Measurements from ENCODE around the gene VAT1L.

Gene VAT1L

DNA sequence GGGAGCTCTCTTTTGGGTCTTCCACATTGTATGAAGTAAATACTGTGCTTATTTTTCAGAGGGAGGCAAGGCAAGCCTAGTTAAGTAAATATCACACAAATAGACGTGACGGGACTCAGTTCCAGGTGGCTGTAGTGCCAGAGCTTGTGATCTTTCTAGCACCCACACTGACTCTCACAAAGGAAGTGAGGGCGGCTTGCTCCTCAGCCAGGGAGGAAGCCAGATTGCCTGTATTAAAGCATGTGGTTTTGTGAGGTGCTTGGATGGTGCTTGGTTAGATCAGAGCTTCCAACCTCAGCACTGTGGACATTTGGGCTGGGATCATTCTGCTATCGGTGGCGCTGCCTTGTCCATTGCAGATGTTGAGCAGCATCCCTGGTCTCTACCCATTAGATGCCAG lies 80.1 kb downstream of the VAT1L start:
- Mint-ChIP-seq H3K27ac (no peak overlapping the region), H3K9me3 (no peaks in the 10 kb centered on the region), H3K36me3 (ENCODE audit: low read depth) (no peaks in the 10 kb centered on the region), H3K4me1 (peaks cover 20% of the 10 kb centered on the region), H3K27me3 (ENCODE audit: low read depth) (peaks cover 3% of the 10 kb centered on the region), H3K4me3 (no peak overlapping the region)
- TF ChIP-seq, protein P1, sequence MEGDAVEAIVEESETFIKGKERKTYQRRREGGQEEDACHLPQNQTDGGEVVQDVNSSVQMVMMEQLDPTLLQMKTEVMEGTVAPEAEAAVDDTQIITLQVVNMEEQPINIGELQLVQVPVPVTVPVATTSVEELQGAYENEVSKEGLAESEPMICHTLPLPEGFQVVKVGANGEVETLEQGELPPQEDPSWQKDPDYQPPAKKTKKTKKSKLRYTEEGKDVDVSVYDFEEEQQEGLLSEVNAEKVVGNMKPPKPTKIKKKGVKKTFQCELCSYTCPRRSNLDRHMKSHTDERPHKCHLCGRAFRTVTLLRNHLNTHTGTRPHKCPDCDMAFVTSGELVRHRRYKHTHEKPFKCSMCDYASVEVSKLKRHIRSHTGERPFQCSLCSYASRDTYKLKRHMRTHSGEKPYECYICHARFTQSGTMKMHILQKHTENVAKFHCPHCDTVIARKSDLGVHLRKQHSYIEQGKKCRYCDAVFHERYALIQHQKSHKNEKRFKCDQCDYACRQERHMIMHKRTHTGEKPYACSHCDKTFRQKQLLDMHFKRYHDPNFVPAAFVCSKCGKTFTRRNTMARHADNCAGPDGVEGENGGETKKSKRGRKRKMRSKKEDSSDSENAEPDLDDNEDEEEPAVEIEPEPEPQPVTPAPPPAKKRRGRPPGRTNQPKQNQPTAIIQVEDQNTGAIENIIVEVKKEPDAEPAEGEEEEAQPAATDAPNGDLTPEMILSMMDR (IDR thresholded peaks at IDR 0.05; ENCODE audit: unreplicated experiment in 3 of 3), result no peak

DNA sequence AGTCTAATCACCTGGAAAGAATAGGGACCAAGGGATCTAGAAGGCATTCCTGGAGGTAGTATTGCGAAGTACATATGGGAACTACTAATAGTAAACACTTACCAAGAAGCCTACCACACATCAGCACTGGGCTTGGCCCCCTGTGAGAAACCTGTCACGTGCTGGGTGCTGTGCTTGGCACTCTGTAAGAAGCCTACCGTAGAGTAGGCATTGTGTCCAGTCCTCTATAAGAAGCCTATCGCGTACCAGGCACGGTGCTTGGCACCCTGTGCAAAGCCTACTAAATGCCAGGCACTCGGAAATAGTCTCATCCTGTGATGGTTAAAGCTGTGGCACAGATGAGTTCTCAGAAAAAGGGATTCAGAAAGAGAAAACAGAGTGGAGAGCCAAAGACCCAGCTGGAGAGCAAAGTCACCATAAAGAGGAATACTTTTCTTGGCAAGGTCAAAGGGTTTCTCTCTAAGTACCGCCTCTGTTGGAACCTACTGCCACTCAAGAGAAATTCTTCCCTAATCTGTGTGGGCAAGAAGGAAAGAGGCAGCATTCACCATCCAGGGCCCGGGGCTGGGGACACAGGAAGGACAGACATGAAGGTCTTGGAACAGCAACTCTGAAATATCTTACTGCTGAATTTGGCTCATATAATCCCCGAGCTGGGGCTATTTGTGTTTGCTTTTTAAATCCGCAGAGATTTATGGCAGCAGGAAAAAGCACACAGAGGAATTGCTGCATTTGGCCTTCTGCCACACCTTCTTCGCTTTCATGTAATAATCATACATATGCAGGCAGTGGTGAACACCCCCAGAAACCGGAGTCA lies 81.8 kb downstream of the VAT1L start:
- H3K36me3 Mint-ChIP-seq (ENCODE audit: low read depth), result no peaks in the 10 kb centered on the region
- H3K9me3 Mint-ChIP-seq, result no peaks in the 10 kb centered on the region
- H3K4me3 Mint-ChIP-seq, result no peak overlapping the region
- peak overlapping the region; percentile 26 to 89 (median 80) for H3K27ac Mint-ChIP-seq
- peaks cover under 1% of the 10 kb centered on the region for H3K27me3 Mint-ChIP-seq (ENCODE audit: low read depth)
- TF ChIP-seq, protein P1 (IDR thresholded peaks at IDR 0.05; ENCODE audit: unreplicated experiment in 3 of 3), result no peak
- peaks cover 20% of the 10 kb centered on the region for H3K4me1 Mint-ChIP-seq

DNA sequence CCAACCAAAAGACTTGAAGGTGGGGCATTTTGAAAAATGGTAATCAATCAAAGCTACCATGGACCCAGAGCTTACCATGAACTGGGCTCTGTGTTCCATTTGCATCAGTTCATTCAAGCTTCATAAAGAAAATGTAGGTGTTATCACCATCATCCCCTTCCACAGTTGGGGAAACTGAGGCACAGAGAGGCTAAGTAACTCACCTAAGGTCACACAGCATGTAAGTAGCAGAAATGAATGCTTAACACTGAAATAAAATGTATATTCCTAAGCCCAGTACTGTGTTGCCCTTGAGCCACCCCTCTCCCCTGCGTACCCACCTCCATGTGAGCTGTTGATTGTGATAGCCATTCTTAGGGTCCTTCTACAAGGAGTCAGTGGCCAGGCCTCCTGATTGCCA lies 83.6 kb downstream of the VAT1L start:
- Mint-ChIP-seq H3K9me3 (no peaks in the 10 kb centered on the region), H3K4me1 (peaks cover 20% of the 10 kb centered on the region), H3K27ac (no peak overlapping the region), H3K4me3 (no peak overlapping the region), H3K36me3 (ENCODE audit: low read depth) (no peaks in the 10 kb centered on the region), H3K27me3 (ENCODE audit: low read depth) (peaks cover 7% of the 10 kb centered on the region)
- TF ChIP-seq, protein P1 (IDR thresholded peaks at IDR 0.05; ENCODE audit: unreplicated experiment in 3 of 3), result no peak

DNA sequence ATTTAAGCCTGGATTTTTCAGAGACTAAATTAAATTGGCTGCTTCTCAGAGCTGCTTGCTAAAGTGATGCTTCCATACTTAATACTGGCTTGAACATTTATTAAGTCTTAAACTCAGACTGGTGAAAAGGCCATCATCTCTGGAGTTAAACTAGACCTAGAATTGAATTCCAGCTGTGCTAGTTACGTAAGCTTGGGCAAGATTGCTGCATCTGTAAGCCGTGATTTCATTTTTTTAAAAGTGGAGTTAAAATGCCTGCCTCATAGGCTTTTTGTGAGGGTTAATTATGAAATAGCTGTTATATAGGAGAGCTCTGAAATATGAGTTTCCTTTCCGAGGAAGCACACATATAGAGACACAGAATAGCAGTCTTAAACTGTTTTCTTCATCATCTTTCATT lies 84.7 kb downstream of the VAT1L start:
- peaks cover 20% of the 10 kb centered on the region for H3K4me1 Mint-ChIP-seq
- peaks cover 7% of the 10 kb centered on the region for H3K27me3 Mint-ChIP-seq (ENCODE audit: low read depth)
- H3K4me3 Mint-ChIP-seq, result no peak overlapping the region
- TF ChIP-seq, protein P1 (IDR thresholded peaks at IDR 0.05; ENCODE audit: unreplicated experiment in 3 of 3), result no peak
- no peaks in the 10 kb centered on the region for H3K9me3 Mint-ChIP-seq
- no peak overlapping the region for H3K27ac Mint-ChIP-seq
- H3K36me3 Mint-ChIP-seq (ENCODE audit: low read depth), result no peaks in the 10 kb centered on the region

DNA sequence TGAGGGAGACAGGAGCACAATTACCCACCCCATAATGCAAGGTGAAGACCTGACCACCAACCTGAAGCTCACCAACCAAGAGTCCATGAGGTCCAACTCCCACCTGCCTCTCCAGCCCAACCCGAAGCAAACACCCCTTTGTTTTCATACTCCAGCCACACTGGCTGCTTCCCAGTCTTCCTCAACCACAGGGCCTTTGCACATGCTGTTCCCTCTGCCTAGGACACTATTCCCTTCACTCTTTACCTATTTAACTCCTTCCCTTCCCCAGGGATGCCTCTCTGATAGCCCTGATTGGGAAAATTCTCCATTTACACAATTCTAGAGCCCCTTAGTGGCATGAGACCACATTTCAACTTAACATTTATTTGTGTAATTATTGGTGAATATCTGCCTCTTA lies 86.0 kb downstream of the VAT1L start:
- no peak overlapping the region for H3K4me3 Mint-ChIP-seq
- H3K27me3 Mint-ChIP-seq (ENCODE audit: low read depth), result peaks cover 7% of the 10 kb centered on the region
- peaks cover 14% of the 10 kb centered on the region for H3K4me1 Mint-ChIP-seq
- no peaks in the 10 kb centered on the region for H3K36me3 Mint-ChIP-seq (ENCODE audit: low read depth)
- TF ChIP-seq, protein P1 (IDR thresholded peaks at IDR 0.05; ENCODE audit: unreplicated experiment in 3 of 3), result no peak
- H3K27ac Mint-ChIP-seq, result no peak overlapping the region
- H3K9me3 Mint-ChIP-seq, result no peaks in the 10 kb centered on the region

DNA sequence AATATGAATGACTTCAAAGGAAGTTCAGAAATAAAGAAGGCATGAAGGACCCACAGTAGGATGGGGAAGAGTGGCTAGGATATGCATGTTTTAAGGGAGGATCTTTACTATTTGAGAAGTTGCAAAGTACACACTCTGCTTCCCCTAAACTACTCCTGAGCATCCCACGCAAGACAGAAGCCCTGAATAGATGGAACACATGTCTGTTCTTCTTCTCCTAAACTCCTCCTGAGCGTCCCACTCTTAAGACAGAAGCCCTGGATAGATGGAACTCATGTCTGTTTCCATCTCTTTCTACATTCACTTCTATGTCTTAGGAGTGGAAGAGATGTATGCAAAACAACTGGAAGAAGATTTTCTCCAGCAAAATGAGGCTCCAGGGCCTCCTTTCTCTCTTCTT lies 88.4 kb downstream of the VAT1L start:
- Mint-ChIP-seq H3K4me3 (no peak overlapping the region), H3K36me3 (ENCODE audit: low read depth) (no peaks in the 10 kb centered on the region), H3K27me3 (ENCODE audit: low read depth) (peaks cover 7% of the 10 kb centered on the region), H3K9me3 (no peaks in the 10 kb centered on the region), H3K4me1 (no peaks in the 10 kb centered on the region), H3K27ac (no peak overlapping the region)
- TF ChIP-seq, protein P1 (IDR thresholded peaks at IDR 0.05; ENCODE audit: unreplicated experiment in 3 of 3), result no peak

Measured in nephron (organoid).